K562 (cell line): ENCODE results near the gene HES5. TPM values are rescaled to one million over a fixed set of nuclear protein-coding genes. Genes with fewer than 3 reads are reported as not detected.
A peak's percentile ranks its signal among the peaks of the same experiment; 100 is the strongest.

ENCODE experiments used
- ATAC-seq: fragments of 200-7000 bp; cut with Tn5 transposase; 3 replicates; pipeline ENCODE4 v1.9.1; 2020; ENCODE audit warnings: moderate library complexity
- BruUV-seq: library from RNA; stranded (reverse); fragments of 400-500 nt; replicated peaks from 2 replicates; lab custom pipeline; 2021; lab: Mats Ljungman, UMichigan
- CTCF ChIA-PET: fragments of 300-600 bp; formaldehyde crosslinking; extraction: SDS; loops from one replicate; lab custom pipeline; 2021; ENCODE audit warnings: low intra/inter-chr PET ratio; lab: Yijun Ruan, JAX
- POLR2A ChIA-PET: fragments of 300-600, 350-650 bp; sonication (Branson Sonifier 250); formaldehyde crosslinking; extraction: SDS; loops from one replicate; lab custom pipeline; 2021; ENCODE audit warnings: antibody characterized with exemption, inconsistent platforms; lab: Yijun Ruan, JAX
- DNase-seq, 4 experiments: peaks; one replicate each; pipeline versions ENCODE4 v3.0.0 to v3.0.0-alpha.2; 2011 to 2018; ENCODE audit warnings: low spot score in 3 of 4, mixed read lengths in 3 of 4; ENCODE audit errors: extremely low read depth in 1 of 4
- FAIRE-seq: peaks from 2 replicates; lab custom pipeline; 2011; peaks lifted over from hg19 to GRCh38; lab: Jason Lieb, UNC
- H2AFZ ChIP-seq: 2 replicates; pipeline ENCODE4 v1.6.0; 2011; ENCODE audit warnings: low read depth, low read length, control low read depth, inconsistent platforms
- H3K27ac ChIP-seq: fragments of 200-600 bp; 3 replicates; pipeline ENCODE4 v1.8.0; 2011; ENCODE audit warnings: low read depth, mild to moderate bottlenecking, control low read depth, inconsistent platforms, low read length, moderate library complexity, mixed read lengths; ENCODE audit errors: extremely low read depth
- H3K27me3 ChIP-seq, 2 experiments: fragments of 300-600 bp in 1 of 2; 2 replicates in 1 of 2; 3 replicates in 1 of 2; pipeline versions ENCODE4 v1.6.0 to v1.8.0; 2011; ENCODE audit warnings: inconsistent platforms in 2 of 2, low read length in 2 of 2, mild to moderate bottlenecking in 1 of 2, mixed read lengths in 1 of 2, moderate library complexity in 1 of 2; ENCODE audit not compliant: control insufficient read depth in 2 of 2, insufficient read depth in 2 of 2
- H3K36me3 ChIP-seq: fragments of 300-600 bp; 3 replicates; pipeline ENCODE4 v1.8.0; 2011; ENCODE audit warnings: mild to moderate bottlenecking, low read length, inconsistent platforms; ENCODE audit not compliant: control insufficient read depth, insufficient read depth
- H3K4me1 ChIP-seq, 2 experiments: fragments of 200-600 bp in 1 of 2; replicated peaks in 1 of 2; 2 replicates in 1 of 2; 3 replicates in 1 of 2; pipeline versions ENCODE4 v1.5.1 to v1.8.0; 2011; ENCODE audit warnings: inconsistent platforms in 2 of 2, low read length in 2 of 2, mild to moderate bottlenecking in 1 of 2, mixed read lengths in 1 of 2, moderate library complexity in 1 of 2; ENCODE audit not compliant: control insufficient read depth in 2 of 2, insufficient read depth in 2 of 2
- H3K4me2 ChIP-seq: 2 replicates; pipeline ENCODE4 v1.6.1; 2011; ENCODE audit warnings: low read length, control low read depth, inconsistent platforms, mixed read lengths; ENCODE audit not compliant: insufficient read depth
- H3K4me3 ChIP-seq: fragments of 200-600 bp; sonication (generic), shearing (Covaris generic); 2 replicates; pipeline ENCODE4 v1.5.1; 2016; ENCODE audit warnings: control low read depth, inconsistent platforms
- H3K79me2 ChIP-seq: fragments of 200-600 bp; 3 replicates; pipeline ENCODE4 v1.8.0; 2011; ENCODE audit warnings: low read length, inconsistent platforms; ENCODE audit not compliant: control insufficient read depth, insufficient read depth
- H3K9ac ChIP-seq, 2 experiments: 2 replicates each; pipeline versions ENCODE4 v1.6.0 to v1.6.1; 2011; ENCODE audit warnings: low read depth in 2 of 2, low read length in 2 of 2, control low read depth in 1 of 2, inconsistent platforms in 1 of 2, mild to moderate bottlenecking in 1 of 2, mixed read lengths in 1 of 2; ENCODE audit not compliant: insufficient read depth in 1 of 2
- H3K9me1 ChIP-seq: one replicate; pipeline ENCODE4 v1.6.0; 2011; ENCODE audit warnings: inconsistent platforms, mild to moderate bottlenecking, low read length, moderate library complexity; ENCODE audit not compliant: control insufficient read depth, insufficient read depth
- H3K9me3 ChIP-seq: replicated peaks from 2 replicates; pipeline ENCODE4 v1.5.1; 2011; ENCODE audit warnings: low read depth, low read length, inconsistent platforms; ENCODE audit not compliant: control insufficient read depth, insufficient read depth
- H4K20me1 ChIP-seq: replicated peaks from 2 replicates; pipeline ENCODE4 v1.6.1; 2011; ENCODE audit warnings: low read length, inconsistent platforms, mixed read lengths; ENCODE audit not compliant: control insufficient read depth, insufficient read depth
- ARID3B ChIP-seq: fragments of 250-450 bp; sonication (Bioruptor Pico); IDR thresholded peaks from 2 replicates; pipeline ENCODE4 v1.4.0; 2020; ENCODE audit warnings: borderline replicate concordance
- MAFF ChIP-seq: IDR thresholded peaks from 2 replicates; pipeline ENCODE4 v1.6.1; 2012; ENCODE audit warnings: low read length, improper control_type of control experiment
- WGBS: fragments of 100-300 bp; shearing (Covaris generic); methylation state at CpG from one replicate; pipeline ENCODE4 v1.1.6; 2016; ENCODE audit warnings: low coverage, mixed read lengths; ENCODE audit not compliant: insufficient coverage; ENCODE audit errors: missing lambda C conversion rate; 5-methylcytosine and 5-hydroxymethylcytosine counted together
- in situ Hi-C: fragments of 300-500 bp; cut with MboI; formaldehyde crosslinking; loops from 4 replicates; pipeline ENCODE4 v1.15.0; 2018; ENCODE audit warnings: inconsistent platforms, mixed read lengths
- intact Hi-C: fragments of 100-400 bp; cut with micrococcal nuclease; formaldehyde crosslinking; loops from 2 replicates; pipeline ENCODE4 v1.14.2; 2022
- polyA plus RNA-seq, 8 experiments: library from polyadenylated mRNA; depleted of rRNA in 4 of 8; stranded (reverse) in 5 of 8; unstranded in 3 of 8; fragments of >200 nt; fragmentation: Nextera tagmentation in 2 of 8; fragmentation: Illumina TruSeq in 1 of 8; extraction: Ambion mirVana in 2 of 8; extraction: Trizol in 1 of 8; gene quantifications; 2 replicates each; pipeline versions ENCODE4 v1.2.1 to v1.2.3, GENCODE V29; 2011 to 2014; ENCODE audit warnings: inconsistent platforms in 1 of 8, missing spikeins in 1 of 8
- total RNA-seq, 7 experiments: library from RNA; depleted of rRNA in 6 of 7; stranded (reverse); fragments of >200 nt in 6 of 7; fragmentation: Illumina TruSeq in 2 of 7; extraction: Trizol in 2 of 7; gene quantifications; 2 replicates each; pipeline versions ENCODE4 v1.2.1 to v1.2.3, GENCODE V29; 2011 to 2021; ENCODE audit warnings: low replicate concordance in 1 of 7

HES5 gene
- total and polyA plus RNA-seq, 9 of the 15 experiments (the other 6 are each of a cell fraction or from before 2014, with no cell fraction given): not detected

- CTCF ChIA-PET: no interaction called here
- Histone ChIP-seq H4K20me1 (peaks cover 39% of the 10 kb centered on the region), H3K4me2 (no peak overlapping the region), H3K36me3 (peaks cover 26% of the 10 kb centered on the region), H3K9me1 (peaks cover 16% of the 10 kb centered on the region), H3K79me2 (peaks cover 36% of the 10 kb centered on the region), H3K27ac (no peak overlapping the region), H3K9me3 (no peaks in the 10 kb centered on the region), H3K4me1 (peaks cover 24 to 88% of the 10 kb centered on the region in 2 experiments; a peak in 4 of 5 replicates)
- FAIRE-seq (no peak), DNase-seq (no peak)
- WGBS: 61% methylated on average over 4 of the region's 4 CpGs
- POLR2A ChIA-PET: interaction anchor here (0.5 kb wide), 1 partner anchor 20 kb away, joined by 3 read pairs; no protein-coding TSS in a partner anchor
- no TSS peak for BruUV-seq
- TF ChIP-seq MAFF (no peak), ARID3B (CRISPR knock-in tag) (no peak)
- TF ChIP-seq, all 486 proteins: peak for 0
- Histone ChIP-seq H3K9ac (peak overlapping the region in 1 of 2 experiments; percentile 65; a peak in 1 of 4 replicates), H3K4me3 (no peak overlapping the region), H2AFZ (no peak overlapping the region), H3K27me3 (peaks cover 29 to 34% of the 10 kb centered on the region in 2 experiments; a peak in 4 of 5 replicates)
- ATAC-seq: no peak
- intact Hi-C loops (no loop called here), in situ Hi-C loops (loop anchor here (25.0 kb wide), 1 partner anchor 340 kb away; the partner anchor contains the start of gene FAAP20)
Measured at GRCh38 chr1:2527556-2527860, 2.6 kb downstream of the HES5 start.
